Stomach (tissue), 9 donors: ENCODE data around the gene GJB2. TPM values are rescaled to one million over a fixed set of nuclear protein-coding genes. Genes with fewer than 3 reads are reported as not detected.

Source experiments
- DNase-seq, 2 donors: peaks; one replicate each; pipeline versions ENCODE4 v3.0.0 to v3.0.0-alpha.2; 2013 to 2019
- H3K27ac ChIP-seq, 5 donors: fragments of 200-600 bp in 4 of 5; sonication (generic) in 4 of 5; one replicate each; pipeline ENCODE4 v1.5.1; 2013 to 2019; ENCODE audit warnings: mild to moderate bottlenecking in 1 of 5, moderate library complexity in 1 of 5
- H3K27me3 ChIP-seq, 3 donors: fragments of 200-600 bp; sonication (generic); one replicate each; pipeline ENCODE4 v1.5.1; 2017 to 2019; ENCODE audit warnings: mixed run types in 1 of 3
- H3K36me3 ChIP-seq, 4 donors: fragments of 200-600 bp; sonication (generic); 1 replicate in 3 of 4; 2 replicates in 1 of 4; pipeline ENCODE4 v1.5.1; 2016 to 2019
- H3K4me1 ChIP-seq, 4 donors: fragments of 200-600 bp; sonication (generic); one replicate each; pipeline ENCODE4 v1.5.1; 2016 to 2019
- H3K4me3 ChIP-seq, 4 donors: fragments of 200-600 bp; sonication (generic) in 3 of 4; one replicate each; pipeline ENCODE4 v1.5.1; 2016 to 2019; ENCODE audit warnings: mild to moderate bottlenecking in 1 of 4
- H3K9me3 ChIP-seq, 4 donors: fragments of 200-600 bp; sonication (generic); one replicate each; pipeline ENCODE4 v1.5.1; 2016 to 2019
- EP300 ChIP-seq: sonication (generic); formaldehyde crosslinking; IDR thresholded peaks from one replicate; pipeline ENCODE4 v1.6.1; 2017; ENCODE audit warnings: antibody characterized with exemption
- POLR2A ChIP-seq, 4 donors: fragments of 450-650 bp; IDR thresholded peaks; one replicate each; pipeline ENCODE4 v1.6.1; 2016; ENCODE audit warnings: antibody characterized with exemption in 4 of 4, control low read depth in 2 of 4, mild to moderate bottlenecking in 1 of 4, moderate library complexity in 1 of 4
- POLR2AphosphoS5 ChIP-seq, 3 donors: sonication (generic); formaldehyde crosslinking; IDR thresholded peaks; one replicate each; pipeline ENCODE4 v1.6.1; 2016; ENCODE audit warnings: antibody characterized with exemption in 3 of 3
- WGBS, 5 donors: extraction: QIAGEN DNeasy Blood & Tissue Kit in 3 of 5; methylation state at CpG; one replicate each; pipeline versions ENCODE4 v1.1.5 to v1.1.7; 2013 to 2018; 5-methylcytosine and 5-hydroxymethylcytosine counted together
- intact Hi-C: fragments of 100-400 bp; cut with DNase I; formaldehyde crosslinking; loops from one replicate; pipeline ENCODE4 v1.15.1; 2023; ENCODE audit warnings: low total_unique reads
- polyA plus RNA-seq, 3 donors: library from polyadenylated mRNA; stranded (reverse); fragments of 200-250 nt; gene quantifications; one replicate each; pipeline ENCODE4 v1.2.3, GENCODE V29; 2013
- total RNA-seq, 5 donors: library from RNA; depleted of rRNA; stranded (reverse); fragments of >200 nt; gene quantifications; one replicate each; pipeline versions ENCODE4 v1.1.0 to v1.2.3, GENCODE V29; 2014 to 2016
- TF ChIP-seq, protein P1 (sequence below), 7 experiments: fragments of 450-650 bp in 4 of 7; fragments of 200-600 bp in 3 of 7; sonication (generic) in 3 of 7; IDR thresholded peaks; one replicate each; pipeline ENCODE4 v1.5.1; 2016 to 2019; ENCODE audit warnings: antibody characterized with exemption in 7 of 7, control low read depth in 2 of 7, mild to moderate bottlenecking in 1 of 7
- donor health status: healthy with polysubstance abuse.
- donor health status: Bipolar disorder and iron deficiency.
- donor health status: healthy.

GJB2 gene
- total and polyA plus RNA-seq, 8 donors = 0.58 to 102 (median 2.3) TPM; not detected in 1

DNA sequence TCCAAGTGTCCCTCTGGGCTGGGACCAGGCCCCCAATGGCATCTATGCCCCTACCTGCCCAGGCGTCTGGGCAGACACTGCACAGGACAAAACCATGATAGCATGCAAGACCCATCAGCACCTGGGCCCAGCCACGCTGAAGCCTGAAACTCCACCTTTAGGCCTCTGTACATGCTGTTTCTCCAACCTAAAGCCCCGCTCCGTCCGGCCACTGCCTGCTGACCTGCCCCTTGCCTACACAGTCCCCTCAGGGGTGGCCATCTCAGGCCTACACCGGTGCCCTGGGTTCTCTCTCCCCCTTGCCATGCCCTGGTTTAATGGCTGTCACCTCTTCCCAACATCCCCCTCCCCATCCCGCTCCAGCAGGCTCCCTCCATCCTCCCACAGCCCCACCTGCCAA is 47.2 kb downstream of the GJB2 start:
- WGBS, 5 donors = 74 to 87% (median 77%) methylated on average over 7 of the region's 7 CpGs
- Histone ChIP-seq H3K27ac (no peak overlapping the region), H3K27me3 (peaks cover 0 to 90% (median 26%) of the 10 kb centered on the region in 3 donors), H3K9me3 (no peaks in the 10 kb centered on the region), H3K4me1 (peaks cover 6 to 10% (median 9%) of the 10 kb centered on the region in 4 donors), H3K36me3 (no peaks in the 10 kb centered on the region), H3K4me3 (no peak overlapping the region)
- DNase-seq = no peak
- intact Hi-C loops = no loop called here
- TF ChIP-seq, protein P1, sequence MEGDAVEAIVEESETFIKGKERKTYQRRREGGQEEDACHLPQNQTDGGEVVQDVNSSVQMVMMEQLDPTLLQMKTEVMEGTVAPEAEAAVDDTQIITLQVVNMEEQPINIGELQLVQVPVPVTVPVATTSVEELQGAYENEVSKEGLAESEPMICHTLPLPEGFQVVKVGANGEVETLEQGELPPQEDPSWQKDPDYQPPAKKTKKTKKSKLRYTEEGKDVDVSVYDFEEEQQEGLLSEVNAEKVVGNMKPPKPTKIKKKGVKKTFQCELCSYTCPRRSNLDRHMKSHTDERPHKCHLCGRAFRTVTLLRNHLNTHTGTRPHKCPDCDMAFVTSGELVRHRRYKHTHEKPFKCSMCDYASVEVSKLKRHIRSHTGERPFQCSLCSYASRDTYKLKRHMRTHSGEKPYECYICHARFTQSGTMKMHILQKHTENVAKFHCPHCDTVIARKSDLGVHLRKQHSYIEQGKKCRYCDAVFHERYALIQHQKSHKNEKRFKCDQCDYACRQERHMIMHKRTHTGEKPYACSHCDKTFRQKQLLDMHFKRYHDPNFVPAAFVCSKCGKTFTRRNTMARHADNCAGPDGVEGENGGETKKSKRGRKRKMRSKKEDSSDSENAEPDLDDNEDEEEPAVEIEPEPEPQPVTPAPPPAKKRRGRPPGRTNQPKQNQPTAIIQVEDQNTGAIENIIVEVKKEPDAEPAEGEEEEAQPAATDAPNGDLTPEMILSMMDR (IDR thresholded peaks at IDR 0.05) = no peak
- TF ChIP-seq POLR2AphosphoS5 (IDR thresholded peaks at IDR 0.05) (no peak), EP300 (no peak), POLR2A (IDR thresholded peaks at IDR 0.05) (no peak)

DNA sequence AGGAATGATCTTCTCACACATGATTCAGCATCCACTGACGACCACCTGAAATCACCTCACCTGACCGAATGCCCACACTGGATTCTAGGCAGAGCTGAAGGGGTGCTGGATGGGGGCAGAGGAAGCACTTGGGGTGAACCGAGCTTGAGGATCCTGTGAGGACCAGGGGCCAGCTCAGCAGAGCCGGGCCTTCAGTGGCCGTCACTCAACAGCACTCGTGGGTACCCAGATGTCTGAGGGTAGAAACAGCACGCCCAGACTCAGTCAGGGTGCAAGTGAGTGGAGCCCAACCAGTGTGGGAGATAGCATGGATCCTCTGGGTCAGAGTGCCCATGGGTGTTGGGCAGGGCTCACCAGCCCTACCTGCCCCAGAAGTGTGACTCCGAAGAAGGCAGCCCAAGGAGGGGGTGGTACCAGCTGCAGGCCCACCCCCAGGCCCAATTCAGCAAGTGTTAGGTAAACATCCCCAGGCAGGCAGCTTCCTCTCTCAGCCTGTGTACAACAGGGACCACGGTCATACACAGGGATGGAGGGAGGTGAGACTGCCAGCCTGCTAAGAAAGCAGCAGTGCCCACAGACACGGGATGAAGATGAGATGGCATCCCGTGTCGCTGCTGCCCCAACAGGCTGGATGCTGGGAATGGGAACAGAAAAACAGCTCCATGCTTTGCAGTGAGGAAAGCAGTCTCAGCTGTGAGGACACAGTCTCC is 48.4 kb downstream of the GJB2 start:
- intact Hi-C loops = no loop called here
- TF ChIP-seq EP300 (no peak), POLR2AphosphoS5 (IDR thresholded peaks at IDR 0.05) (no peak), POLR2A (IDR thresholded peaks at IDR 0.05) (no peak)
- TF ChIP-seq, protein P1 (IDR thresholded peaks at IDR 0.05) = no peak
- H3K4me1 ChIP-seq = peaks cover 6 to 10% (median 9%) of the 10 kb centered on the region in 4 donors
- no peaks in the 10 kb centered on the region for H3K9me3 ChIP-seq
- H3K27me3 ChIP-seq = peaks cover 0 to 86% (median 20%) of the 10 kb centered on the region in 3 donors
- no peak for DNase-seq
- no peak overlapping the region for H3K4me3 ChIP-seq
- H3K27ac ChIP-seq = no peak overlapping the region
- no peaks in the 10 kb centered on the region for H3K36me3 ChIP-seq
- WGBS, 5 donors = 75 to 82% (median 77%) methylated on average over 12 of the region's 12 CpGs

DNA sequence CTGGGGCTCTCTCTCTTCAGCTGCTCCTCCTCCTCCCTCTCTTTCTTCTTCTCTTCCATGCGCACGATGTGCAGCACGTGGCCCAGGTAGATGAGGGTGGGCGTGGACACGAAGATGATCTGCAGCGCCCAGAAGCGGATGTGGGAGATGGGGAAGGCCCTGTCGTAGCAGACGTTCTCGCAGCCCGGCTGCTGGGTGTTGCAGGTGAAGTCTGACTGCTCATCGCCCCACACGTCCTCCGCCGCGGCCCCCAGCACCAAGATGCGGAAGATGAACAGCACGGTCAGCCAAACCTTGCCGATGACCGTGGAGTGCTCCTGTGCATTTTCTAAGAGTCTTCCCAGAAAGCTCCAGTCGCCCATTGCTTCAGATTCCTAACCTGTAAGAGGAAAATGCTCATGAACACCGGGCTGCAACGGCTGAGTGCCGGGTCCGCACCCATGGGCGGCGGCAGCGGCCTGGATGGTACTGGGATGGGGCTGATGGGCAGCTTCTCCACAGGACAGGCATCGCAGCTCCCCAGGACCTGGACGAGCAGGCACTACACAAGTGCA is 49.7 kb downstream of the GJB2 start:
- Histone ChIP-seq H3K27me3 (peaks cover 0 to 88% (median 15%) of the 10 kb centered on the region in 3 donors), H3K36me3 (no peaks in the 10 kb centered on the region), H3K27ac (no peak overlapping the region), H3K4me3 (no peak overlapping the region), H3K4me1 (peaks cover 6 to 10% (median 9%) of the 10 kb centered on the region in 4 donors), H3K9me3 (no peaks in the 10 kb centered on the region)
- intact Hi-C loops = no loop called here
- DNase-seq = no peak
- 85 to 95% (median 89%) methylated on average over 15 to 30 of the region's 30 CpGs for WGBS, 5 donors
- TF ChIP-seq POLR2A (IDR thresholded peaks at IDR 0.05) = no peak
- TF ChIP-seq POLR2AphosphoS5 (IDR thresholded peaks at IDR 0.05) = no peak
- no peak for TF ChIP-seq EP300
- TF ChIP-seq, protein P1 (IDR thresholded peaks at IDR 0.05) = no peak

DNA sequence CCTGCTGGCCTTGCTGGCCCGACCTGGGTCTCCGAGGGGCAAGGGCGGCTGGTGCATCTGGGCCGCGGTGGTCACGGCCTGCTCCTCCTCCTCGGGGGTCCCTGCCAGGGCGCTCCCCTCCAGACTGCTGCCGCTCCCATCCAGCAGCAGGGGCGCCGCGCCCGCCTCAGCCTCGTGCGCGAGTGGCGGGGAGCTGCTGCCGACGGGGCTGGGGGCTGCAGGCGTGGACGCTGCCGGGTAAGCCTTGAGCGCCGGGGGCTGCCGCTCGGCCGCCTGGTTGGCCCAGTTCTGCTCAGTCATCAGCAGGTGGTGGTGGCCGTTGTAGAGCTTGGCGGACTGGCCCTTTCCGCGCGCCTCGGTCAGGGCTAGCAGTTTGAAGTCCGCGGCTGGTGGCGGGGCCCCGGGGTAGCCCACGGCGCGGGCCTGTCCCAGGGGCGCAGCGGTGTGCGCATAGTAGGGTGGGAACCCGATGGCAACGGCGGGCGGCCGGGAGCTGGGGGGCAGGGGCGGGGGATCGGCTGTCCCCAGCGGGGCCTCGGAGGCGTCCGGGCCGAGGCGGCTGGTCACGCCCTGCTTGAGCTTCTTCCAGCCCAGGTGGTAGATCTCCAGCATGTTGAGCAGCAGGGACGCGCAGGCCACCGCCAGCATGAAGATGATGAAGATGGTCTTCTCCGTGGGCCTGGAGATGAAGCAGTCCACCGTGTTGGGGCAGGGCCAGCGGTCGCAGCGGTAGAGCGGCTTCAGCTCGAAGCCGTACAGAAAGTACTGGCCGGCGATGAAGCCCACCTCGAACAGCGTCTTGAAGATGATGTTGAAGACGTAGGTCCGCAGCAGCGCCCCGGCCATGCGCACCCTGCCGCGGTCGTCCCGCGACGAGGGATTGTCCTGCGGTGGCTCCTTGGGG is 50.5 kb downstream of the GJB2 start:
- H3K27ac ChIP-seq = no peak overlapping the region
- H3K4me3 ChIP-seq = peak overlapping the region; percentile 0 to 33 (median 12)
- intact Hi-C loops = no loop called here
- 24 to 76% (median 32%) methylated on average over 27 to 84 of the region's 84 CpGs for WGBS, 5 donors
- H3K36me3 ChIP-seq = no peaks in the 10 kb centered on the region
- peaks cover 0 to 90% (median 15%) of the 10 kb centered on the region in 3 donors for H3K27me3 ChIP-seq
- TF ChIP-seq, protein P1 (IDR thresholded peaks at IDR 0.05) = no peak
- TF ChIP-seq POLR2AphosphoS5 (IDR thresholded peaks at IDR 0.05) (no peak), EP300 (no peak), POLR2A (IDR thresholded peaks at IDR 0.05) (no peak)
- DNase-seq = peak in 1 of 2 donors; percentile 36
- H3K9me3 ChIP-seq = no peaks in the 10 kb centered on the region
- peaks cover 6 to 10% (median 9%) of the 10 kb centered on the region in 4 donors for H3K4me1 ChIP-seq
